ENCODE results near the gene ANKLE1. TPM values are rescaled to one million over a fixed set of nuclear protein-coding genes. Genes with fewer than 3 reads are reported as not detected.

Gene ANKLE1
- total and polyA plus RNA-seq, 2 experiments from 2014 or later = 0.31 to 0.54 TPM

- in situ Hi-C loops (cut with MboI) = loop anchor here (10.0 kb wide), 1 partner anchor 79 kb away; no protein-coding TSS in a partner anchor
- peak within 1 kb of the TSS; percentile 80 for H3K9ac ChIP-seq
- H3F3A ChIP-seq (ENCODE audit: insufficient read depth) = peaks cover 18% of the 10 kb centered on the region
- H3K4me1 ChIP-seq (ENCODE audit: insufficient read depth) = peaks cover 28% of the 10 kb centered on the region
- peak within 1 kb of the TSS; percentile 58 for H3K27ac ChIP-seq
- TF ChIP-seq EZH2 (IDR thresholded peaks at IDR 0.05; ENCODE audit: insufficient read depth, poor library complexity, severe bottlenecking) (no peak), EZH2phosphoT487 (IDR thresholded peaks at IDR 0.05; ENCODE audit: insufficient read depth, low read depth) (no peak)
- DNase-seq = peak; percentile 98
- H3K27me3 ChIP-seq (replicated peaks; ENCODE audit: insufficient read depth) = no peaks in the 10 kb centered on the region
- peak within 1 kb of the TSS; percentile 87 for H3K4me2 ChIP-seq (ENCODE audit: unreplicated experiment)
- H3K9me3 ChIP-seq (ENCODE audit: low read depth) = no peaks in the 10 kb centered on the region
- H2AFZ ChIP-seq = peak within 1 kb of the TSS; percentile 93
- H3K9me2 ChIP-seq (ENCODE audit: insufficient read depth) = no peaks in the 10 kb centered on the region
- WGBS, 2 experiments (ENCODE audit: low coverage in 1 of 2, low lambda C conversion rate in 2 of 2, missing lambda C conversion rate in 2 of 2) = 1 to 2% methylated on average over 46 to 55 of the region's 55 CpGs
- peak within 1 kb of the TSS; percentile 87 for H3K4me3 ChIP-seq
- peaks cover 29% of the 10 kb centered on the region for H3K79me2 ChIP-seq (ENCODE audit: insufficient read depth)
- no peaks in the 10 kb centered on the region for H4K20me1 ChIP-seq (ENCODE audit: insufficient read depth)
- H3K36me3 ChIP-seq (ENCODE audit: low read depth) = no peaks in the 10 kb centered on the region
Observed at GRCh38 chr19:17305517-17306284, 24.0 kb downstream of the ANKLE1 start, which contains the start of gene MRPL34. TSS of gene MRPL34 (plus strand) at chr19:17305872. CDS start at chr19:17305893, 21 bp downstream.

DNA sequence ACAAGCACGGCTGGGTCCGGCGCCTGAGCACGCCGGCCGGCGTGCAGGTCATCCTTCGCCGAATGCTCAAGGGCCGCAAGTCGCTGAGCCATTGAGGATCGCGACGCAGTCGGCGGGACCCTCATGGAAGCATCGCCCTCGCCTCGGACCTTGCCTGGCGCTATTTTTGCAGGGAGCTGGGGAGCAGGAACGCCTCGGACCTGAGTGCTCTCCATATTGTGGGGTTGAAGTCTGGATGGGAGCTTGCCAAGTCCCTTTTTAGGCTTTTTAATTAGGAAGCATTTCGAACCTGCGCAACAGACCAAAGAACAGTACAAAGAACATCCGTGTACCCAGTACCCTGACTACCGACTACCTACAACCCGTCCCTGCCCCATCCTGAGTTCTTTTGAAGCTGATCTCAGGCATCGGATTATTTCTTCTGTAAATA, 24.6 kb downstream of the ANKLE1 start:
- in situ Hi-C loops (cut with MboI) = loop anchor here (10.0 kb wide), 1 partner anchor 79 kb away; no protein-coding TSS in a partner anchor
- WGBS, 2 experiments (ENCODE audit: low coverage in 1 of 2, low lambda C conversion rate in 2 of 2, missing lambda C conversion rate in 2 of 2) = 3 to 4% methylated on average over 28 of the region's 28 CpGs
- Histone ChIP-seq H3K79me2 (ENCODE audit: insufficient read depth) (peaks cover 35% of the 10 kb centered on the region), H3K4me1 (ENCODE audit: insufficient read depth) (peaks cover 34% of the 10 kb centered on the region), H3K27me3 (replicated peaks; ENCODE audit: insufficient read depth) (no peaks in the 10 kb centered on the region), H3K4me2 (ENCODE audit: unreplicated experiment) (peak overlapping the region; percentile 87), H3K36me3 (ENCODE audit: low read depth) (no peaks in the 10 kb centered on the region), H3K9me2 (ENCODE audit: insufficient read depth) (no peaks in the 10 kb centered on the region), H3K27ac (peak overlapping the region; percentile 58), H3K9me3 (ENCODE audit: low read depth) (no peaks in the 10 kb centered on the region), H3K9ac (peak overlapping the region; percentile 80), H3K4me3 (peak overlapping the region; percentile 87), H4K20me1 (ENCODE audit: insufficient read depth) (no peaks in the 10 kb centered on the region), H2AFZ (peak overlapping the region; percentile 93), H3F3A (ENCODE audit: insufficient read depth) (peaks cover 18% of the 10 kb centered on the region)
- no peak for DNase-seq
- TF ChIP-seq EZH2 (IDR thresholded peaks at IDR 0.05; ENCODE audit: insufficient read depth, poor library complexity, severe bottlenecking) (no peak), EZH2phosphoT487 (IDR thresholded peaks at IDR 0.05; ENCODE audit: insufficient read depth, low read depth) (no peak)

- Histone ChIP-seq H3K27me3 (replicated peaks; ENCODE audit: insufficient read depth) (no peaks in the 10 kb centered on the region), H2AFZ (no peak overlapping the region), H3K4me2 (ENCODE audit: unreplicated experiment) (no peak overlapping the region), H3K9me3 (ENCODE audit: low read depth) (no peaks in the 10 kb centered on the region), H4K20me1 (ENCODE audit: insufficient read depth) (no peaks in the 10 kb centered on the region), H3K27ac (no peak overlapping the region), H3K36me3 (ENCODE audit: low read depth) (no peaks in the 10 kb centered on the region), H3K4me1 (ENCODE audit: insufficient read depth) (peaks cover 46% of the 10 kb centered on the region), H3K4me3 (no peak overlapping the region), H3K9me2 (ENCODE audit: insufficient read depth) (no peaks in the 10 kb centered on the region), H3F3A (ENCODE audit: insufficient read depth) (peaks cover 18% of the 10 kb centered on the region), H3K9ac (no peak overlapping the region), H3K79me2 (ENCODE audit: insufficient read depth) (peaks cover 51% of the 10 kb centered on the region)
- TF ChIP-seq EZH2phosphoT487 (IDR thresholded peaks at IDR 0.05; ENCODE audit: insufficient read depth, low read depth) (no peak), EZH2 (IDR thresholded peaks at IDR 0.05; ENCODE audit: insufficient read depth, poor library complexity, severe bottlenecking) (no peak)
- no peak for DNase-seq
- in situ Hi-C loops (cut with MboI) = loop anchor here (10.0 kb wide), 1 partner anchor 77 kb away; no protein-coding TSS in a partner anchor
- 91 to 93% methylated on average over 8 of the region's 8 CpGs for WGBS, 2 experiments (ENCODE audit: low coverage in 1 of 2, low lambda C conversion rate in 2 of 2, missing lambda C conversion rate in 2 of 2)
Observed at GRCh38 chr19:17307876-17308377, 26.2 kb downstream of the ANKLE1 start.

DNA sequence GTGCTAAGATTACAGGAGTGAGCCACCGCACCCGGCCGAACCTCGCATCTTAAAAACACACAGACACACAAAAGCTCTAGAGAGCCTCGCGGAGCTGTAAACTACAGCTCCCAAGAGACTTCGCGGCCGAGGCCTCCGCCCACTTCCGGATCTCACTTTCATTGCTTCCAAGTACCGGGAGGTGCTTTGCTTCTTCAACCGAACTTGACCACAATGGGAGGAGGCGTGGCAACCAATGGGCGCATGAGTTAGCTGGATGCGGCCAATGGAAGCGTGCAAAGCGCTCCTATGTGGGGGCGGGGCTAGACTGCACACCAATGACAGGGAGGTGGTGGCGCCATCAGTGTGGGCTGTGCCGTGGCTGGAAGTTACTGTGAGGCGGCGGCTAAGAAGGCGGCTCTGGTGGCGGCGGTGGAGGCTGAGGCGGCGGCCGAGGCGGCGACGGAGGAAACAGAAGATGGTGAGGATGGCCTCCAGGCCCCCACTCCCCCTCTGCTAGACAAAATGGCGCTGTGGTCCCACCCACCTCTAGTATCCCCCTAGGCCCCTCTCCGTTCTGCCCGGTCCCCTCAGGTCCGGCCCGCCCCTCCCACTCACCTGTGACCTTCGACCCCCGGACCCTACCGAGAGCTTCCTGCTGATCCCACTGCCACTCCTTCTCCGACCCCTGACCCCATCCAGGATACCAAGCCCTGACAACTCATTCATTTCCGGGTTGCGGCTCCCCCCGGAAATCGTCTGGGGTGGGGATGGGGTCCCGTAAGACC, 27.7 kb downstream of the ANKLE1 start, which contains the start of gene DDA1:
Gene DDA1, plus strand, starts transcription at position 366 of the 767 bp plus-strand sequence. Its CDS starts 92 bp downstream, at position 458.
- Histone ChIP-seq H3K9me2 (ENCODE audit: insufficient read depth) (no peaks in the 10 kb centered on the region), H3K27me3 (replicated peaks; ENCODE audit: insufficient read depth) (no peaks in the 10 kb centered on the region), H3K27ac (peak within 1 kb of the TSS; percentile 36), H4K20me1 (ENCODE audit: insufficient read depth) (no peaks in the 10 kb centered on the region), H3K9me3 (ENCODE audit: low read depth) (no peaks in the 10 kb centered on the region), H3K4me1 (ENCODE audit: insufficient read depth) (peaks cover 38% of the 10 kb centered on the region), H3K79me2 (ENCODE audit: insufficient read depth) (peaks cover 66% of the 10 kb centered on the region), H3K4me3 (peak within 1 kb of the TSS; percentile 97), H3K36me3 (ENCODE audit: low read depth) (no peaks in the 10 kb centered on the region; the same call in 1 of the 2 replicates), H3K4me2 (ENCODE audit: unreplicated experiment) (peak within 1 kb of the TSS; percentile 90), H3K9ac (peak within 1 kb of the TSS; percentile 93), H3F3A (ENCODE audit: insufficient read depth) (peaks cover 13% of the 10 kb centered on the region), H2AFZ (peak within 1 kb of the TSS; percentile 83)
- in situ Hi-C loops (cut with MboI) = loop anchor here (10.0 kb wide), 1 partner anchor 75 kb away; no protein-coding TSS in a partner anchor
- WGBS, 2 experiments (ENCODE audit: low coverage in 1 of 2, low lambda C conversion rate in 2 of 2, missing lambda C conversion rate in 2 of 2) = 1 to 3% methylated on average over 37 to 45 of the region's 46 CpGs
- TF ChIP-seq EZH2 (IDR thresholded peaks at IDR 0.05; ENCODE audit: insufficient read depth, poor library complexity, severe bottlenecking) = no peak
- no peak for TF ChIP-seq EZH2phosphoT487 (IDR thresholded peaks at IDR 0.05; ENCODE audit: insufficient read depth, low read depth)
- DNase-seq = peak; percentile 100
